CD14-positive monocyte (primary cell): Measurements from ENCODE around the gene KIAA0319L. TPM values are rescaled to one million over a fixed set of nuclear protein-coding genes. Genes with fewer than 3 reads are reported as not detected.

Experiments
- DNase-seq, 3 donors: peaks; one replicate each; pipeline ENCODE4 v3.0.0-alpha.2; 2011 to 2022
- H2AFZ ChIP-seq: 2 replicates; pipeline ENCODE4 v1.6.0; 2012; ENCODE audit warnings: mild to moderate bottlenecking, low read depth, low read length, inconsistent platforms; ENCODE audit not compliant: insufficient read depth, poor library complexity, severe bottlenecking
- H3K27ac ChIP-seq, 2 donors: 1 replicate in 1 of 2; 2 replicates in 1 of 2; pipeline ENCODE4 v1.5.1; 2012 to 2013; ENCODE audit warnings: low read length in 2 of 2, control low read depth in 1 of 2, inconsistent platforms in 1 of 2, low read depth in 1 of 2, mild to moderate bottlenecking in 1 of 2
- H3K27me3 ChIP-seq, 2 donors: one replicate each; pipeline versions ENCODE4 v1.6.0 to v1.6.1; 2011 to 2013; ENCODE audit warnings: low read length in 2 of 2; ENCODE audit not compliant: control insufficient read depth in 2 of 2, insufficient read depth in 2 of 2
- H3K36me3 ChIP-seq, 2 donors: replicated peaks in 1 of 2; 1 replicate in 1 of 2; 2 replicates in 1 of 2; pipeline versions ENCODE4 v1.5.1 to v1.6.1; 2012 to 2013; ENCODE audit warnings: low read length in 2 of 2, control low read depth in 1 of 2, inconsistent platforms in 1 of 2, mild to moderate bottlenecking in 1 of 2; ENCODE audit not compliant: insufficient read depth in 2 of 2, control insufficient read depth in 1 of 2
- H3K4me1 ChIP-seq, 2 donors: 1 replicate in 1 of 2; 2 replicates in 1 of 2; pipeline versions ENCODE4 v1.5.1 to v1.6.1; 2012 to 2013; ENCODE audit warnings: low read length in 2 of 2, control low read depth in 1 of 2, inconsistent platforms in 1 of 2, mild to moderate bottlenecking in 1 of 2, moderate library complexity in 1 of 2; ENCODE audit not compliant: insufficient read depth in 2 of 2, control insufficient read depth in 1 of 2
- H3K4me2 ChIP-seq: replicated peaks from 2 replicates; pipeline ENCODE3; 2012; ENCODE audit warnings: low read length, moderate library complexity, mild to moderate bottlenecking; ENCODE audit not compliant: poor library complexity, severe bottlenecking; ENCODE audit errors: extremely low read depth
- H3K4me3 ChIP-seq, 3 experiments: fragments of 200-600 bp in 1 of 3; sonication (generic) in 1 of 3; replicated peaks in 1 of 3; 1 replicate in 2 of 3; 2 replicates in 1 of 3; pipeline ENCODE4 v1.5.1; 2011 to 2013; ENCODE audit warnings: low read length in 3 of 3, mild to moderate bottlenecking in 3 of 3, control low read depth in 2 of 3, low read depth in 2 of 3, inconsistent platforms in 1 of 3, moderate library complexity in 1 of 3
- H3K79me2 ChIP-seq: 2 replicates; pipeline ENCODE4 v1.6.0; 2012; ENCODE audit warnings: mild to moderate bottlenecking, control low read depth, inconsistent platforms, low read length, moderate library complexity; ENCODE audit not compliant: insufficient read depth
- H3K9ac ChIP-seq: 2 replicates; pipeline ENCODE4 v1.6.0; 2017; ENCODE audit warnings: low read length, mild to moderate bottlenecking; ENCODE audit not compliant: insufficient read depth, poor library complexity, severe bottlenecking
- H3K9me3 ChIP-seq, 2 donors: replicated peaks in 1 of 2; 1 replicate in 1 of 2; 2 replicates in 1 of 2; pipeline versions ENCODE4 v1.5.1 to v1.6.1; 2012 to 2013; ENCODE audit warnings: low read length in 2 of 2, control low read depth in 1 of 2; ENCODE audit not compliant: control insufficient read depth in 1 of 2, insufficient read depth in 1 of 2
- H4K20me1 ChIP-seq: 2 replicates; pipeline ENCODE4 v1.6.0; 2012; ENCODE audit warnings: mild to moderate bottlenecking, low read length, control low read depth, moderate library complexity; ENCODE audit not compliant: insufficient read depth
- H3K27ac Mint-ChIP-seq, 7 donors: one replicate each; pipeline ENCODE4 v1.8.0; 2020; ENCODE audit warnings: mild to moderate bottlenecking in 7 of 7, mixed read lengths in 7 of 7, moderate library complexity in 6 of 7, inconsistent platforms in 2 of 7
- H3K27me3 Mint-ChIP-seq, 3 donors: one replicate each; pipeline ENCODE4 v1.8.0; 2021 to 2022; ENCODE audit warnings: low read depth in 3 of 3, mild to moderate bottlenecking in 3 of 3, mixed read lengths in 3 of 3, moderate library complexity in 3 of 3, inconsistent platforms in 1 of 3
- H3K36me3 Mint-ChIP-seq, 2 donors: one replicate each; pipeline ENCODE4 v1.8.0; 2020; ENCODE audit warnings: mixed read lengths in 2 of 2, inconsistent platforms in 1 of 2, mild to moderate bottlenecking in 1 of 2
- H3K4me1 Mint-ChIP-seq: one replicate; pipeline ENCODE4 v1.8.0; 2020; ENCODE audit warnings: mild to moderate bottlenecking, mixed read lengths
- H3K4me3 Mint-ChIP-seq, 2 donors: one replicate each; pipeline ENCODE4 v1.8.0; 2020; ENCODE audit warnings: mild to moderate bottlenecking in 2 of 2, mixed read lengths in 2 of 2, moderate library complexity in 1 of 2
- H3K9me3 Mint-ChIP-seq, 7 donors: one replicate each; pipeline ENCODE4 v1.8.0; 2020 to 2022; ENCODE audit warnings: mixed read lengths in 7 of 7, mild to moderate bottlenecking in 6 of 7, moderate library complexity in 6 of 7, inconsistent platforms in 2 of 7
- WGBS: methylation state at CpG from one replicate; pipeline ENCODE4 v1.1.5; 2013; ENCODE audit warnings: missing lambda C conversion rate; ENCODE audit not compliant: insufficient coverage; 5-methylcytosine and 5-hydroxymethylcytosine counted together
- intact Hi-C, 2 donors: fragments of 100-400 bp; cut with micrococcal nuclease; formaldehyde crosslinking; loops; one replicate each; pipeline versions ENCODE4 v1.15.0 to v1.15.1; 2023
- polyA plus RNA-seq, 3 donors: library from polyadenylated mRNA; depleted of rRNA in 1 of 3; unstranded in 2 of 3; stranded (reverse) in 1 of 3; fragments of 300-500 nt in 2 of 3; fragments of >200 nt in 1 of 3; fragmentation: Illumina TruSeq in 2 of 3; gene quantifications; 1 replicate in 2 of 3; 2 replicates in 1 of 3; pipeline ENCODE4 v1.2.3, GENCODE V29; 2012 to 2021
- TF ChIP-seq, protein P1 (sequence below): fragments of 200-600 bp; IDR thresholded peaks from one replicate; pipeline ENCODE4 v1.8.0; 2022; ENCODE audit warnings: antibody characterized with exemption, mild to moderate bottlenecking

Gene KIAA0319L
- polyA plus RNA-seq, 3 donors: 20.6 to 75.3 (median 28.6) TPM

- no peak overlapping the region for H3K27ac ChIP-seq
- peaks cover 30% of the 10 kb centered on the region for H4K20me1 ChIP-seq
- no peaks in the 10 kb centered on the region for H3K27me3 ChIP-seq
- Mint-ChIP-seq H3K27ac (peak overlapping the region in 1 of 7 donors; percentile 15), H3K4me3 (no peak overlapping the region), H3K9me3 (peaks cover 0 to 4% (median 0%) of the 10 kb centered on the region in 7 donors), H3K4me1 (peaks cover 26% of the 10 kb centered on the region), H3K27me3 (no peaks in the 10 kb centered on the region), H3K36me3 (peaks cover 28 to 37% of the 10 kb centered on the region in 2 donors)
- no peak overlapping the region for H2AFZ ChIP-seq
- TF ChIP-seq, protein P1, sequence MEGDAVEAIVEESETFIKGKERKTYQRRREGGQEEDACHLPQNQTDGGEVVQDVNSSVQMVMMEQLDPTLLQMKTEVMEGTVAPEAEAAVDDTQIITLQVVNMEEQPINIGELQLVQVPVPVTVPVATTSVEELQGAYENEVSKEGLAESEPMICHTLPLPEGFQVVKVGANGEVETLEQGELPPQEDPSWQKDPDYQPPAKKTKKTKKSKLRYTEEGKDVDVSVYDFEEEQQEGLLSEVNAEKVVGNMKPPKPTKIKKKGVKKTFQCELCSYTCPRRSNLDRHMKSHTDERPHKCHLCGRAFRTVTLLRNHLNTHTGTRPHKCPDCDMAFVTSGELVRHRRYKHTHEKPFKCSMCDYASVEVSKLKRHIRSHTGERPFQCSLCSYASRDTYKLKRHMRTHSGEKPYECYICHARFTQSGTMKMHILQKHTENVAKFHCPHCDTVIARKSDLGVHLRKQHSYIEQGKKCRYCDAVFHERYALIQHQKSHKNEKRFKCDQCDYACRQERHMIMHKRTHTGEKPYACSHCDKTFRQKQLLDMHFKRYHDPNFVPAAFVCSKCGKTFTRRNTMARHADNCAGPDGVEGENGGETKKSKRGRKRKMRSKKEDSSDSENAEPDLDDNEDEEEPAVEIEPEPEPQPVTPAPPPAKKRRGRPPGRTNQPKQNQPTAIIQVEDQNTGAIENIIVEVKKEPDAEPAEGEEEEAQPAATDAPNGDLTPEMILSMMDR: no peak
- no peaks in the 10 kb centered on the region for H3K4me1 ChIP-seq
- H3K36me3 ChIP-seq: peaks cover 16 to 31% of the 10 kb centered on the region in 2 donors
- no peak overlapping the region for H3K4me3 ChIP-seq
- no peaks in the 10 kb centered on the region for H3K9me3 ChIP-seq
- intact Hi-C loops: no loop called here
- peaks cover 38% of the 10 kb centered on the region for H3K79me2 ChIP-seq
- H3K9ac ChIP-seq: no peak overlapping the region
- no peak for DNase-seq
- WGBS: no CpG with 5 or more reads among the region's 3 CpGs
- H3K4me2 ChIP-seq: no peak overlapping the region
Observed at GRCh38 chr1:35509558-35509957, 47.6 kb downstream of the KIAA0319L start.

DNA sequence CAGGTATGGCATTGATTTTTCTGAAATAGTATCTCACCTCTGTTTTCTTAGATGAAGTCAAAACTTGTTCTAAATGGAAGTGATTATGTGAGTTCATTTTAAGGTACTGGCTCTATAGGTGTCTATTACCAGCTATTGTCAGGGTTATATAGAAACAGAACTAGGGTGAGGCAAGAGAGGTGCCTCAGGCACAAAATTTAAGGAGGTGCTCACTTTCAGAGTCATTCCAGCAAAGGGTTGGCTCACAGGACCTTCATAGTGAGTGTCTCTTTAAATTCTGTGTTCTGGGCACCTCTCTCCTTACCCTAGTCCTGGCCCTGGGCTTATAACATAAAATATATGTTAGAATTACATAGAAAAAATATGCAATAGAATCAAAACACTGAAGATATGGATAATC is 49.3 kb downstream of the KIAA0319L start:
- H3K27ac ChIP-seq: peak overlapping the region in 1 of 2 donors; percentile 29
- TF ChIP-seq, protein P1: no peak
- Mint-ChIP-seq H3K4me3 (no peak overlapping the region), H3K9me3 (peaks cover 0 to 7% (median 4%) of the 10 kb centered on the region in 7 donors), H3K27me3 (no peaks in the 10 kb centered on the region), H3K27ac (no peak overlapping the region), H3K4me1 (peaks cover 26% of the 10 kb centered on the region), H3K36me3 (peaks cover 35 to 38% of the 10 kb centered on the region in 2 donors)
- H3K36me3 ChIP-seq: peaks cover 17 to 36% of the 10 kb centered on the region in 2 donors
- H4K20me1 ChIP-seq: peaks cover 30% of the 10 kb centered on the region
- no peak overlapping the region for H2AFZ ChIP-seq
- intact Hi-C loops: no loop called here
- no peak for DNase-seq
- no peak overlapping the region for H3K9ac ChIP-seq
- H3K27me3 ChIP-seq: no peaks in the 10 kb centered on the region
- H3K79me2 ChIP-seq: peaks cover 25% of the 10 kb centered on the region
- no peak overlapping the region for H3K4me2 ChIP-seq
- no peaks in the 10 kb centered on the region for H3K9me3 ChIP-seq
- no peak overlapping the region for H3K4me3 ChIP-seq
- no peaks in the 10 kb centered on the region for H3K4me1 ChIP-seq
